ENCODE results near the gene FCER1G.

FCER1G gene

GRCh38 chr1:161197560-161198193 is 17.4 kb upstream of the FCER1G start:
- no peak for TF ChIP-seq CTCF (IDR thresholded peaks at IDR 0.05)

DNA sequence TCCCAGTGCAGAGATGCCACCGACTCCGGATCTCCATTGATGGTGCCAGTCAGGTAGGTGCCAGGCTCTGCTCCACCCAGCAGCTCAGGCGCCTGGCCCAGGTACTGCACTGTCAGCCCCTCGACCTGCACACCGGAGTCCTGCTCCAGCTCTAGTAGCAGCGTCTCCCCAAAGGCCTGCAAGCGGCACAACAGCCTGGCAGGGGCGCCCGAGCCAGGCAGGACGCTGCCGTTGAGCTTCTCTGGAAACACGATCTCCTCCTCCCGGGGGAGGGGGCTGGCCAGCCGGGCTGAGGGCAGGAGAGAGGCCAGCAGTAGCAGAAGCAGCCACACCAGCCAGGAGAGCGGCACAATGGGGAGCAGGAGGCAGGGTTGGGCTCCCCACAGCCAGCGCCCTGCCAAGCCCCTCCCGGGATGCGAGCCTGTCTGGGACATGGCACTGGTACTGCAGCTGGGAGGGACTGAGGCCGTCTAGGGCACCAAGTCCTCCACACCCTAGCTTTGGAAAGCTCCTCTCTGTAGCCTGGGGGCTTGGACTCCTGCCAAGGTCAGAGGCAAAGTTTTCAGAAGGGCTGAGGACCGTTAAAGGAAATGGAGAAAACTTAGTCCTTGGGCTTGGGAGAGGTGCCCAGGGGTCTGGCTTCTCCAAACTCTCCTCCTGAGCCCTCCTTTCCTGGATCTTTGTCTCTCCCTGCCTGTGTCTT is 16.8 kb upstream of the FCER1G start:
- no peak for TF ChIP-seq CTCF (IDR thresholded peaks at IDR 0.05)

- TF ChIP-seq CTCF (IDR thresholded peaks at IDR 0.05), result no peak
These were observed 16.1 kb upstream of the FCER1G start, which contains the start of gene ADAMTS4 for GRCh38 chr1:161198897-161199431. TSS of gene ADAMTS4 (minus strand) at chr1:161199054. CDS start at chr1:161198627, 427 bp downstream.

DNA sequence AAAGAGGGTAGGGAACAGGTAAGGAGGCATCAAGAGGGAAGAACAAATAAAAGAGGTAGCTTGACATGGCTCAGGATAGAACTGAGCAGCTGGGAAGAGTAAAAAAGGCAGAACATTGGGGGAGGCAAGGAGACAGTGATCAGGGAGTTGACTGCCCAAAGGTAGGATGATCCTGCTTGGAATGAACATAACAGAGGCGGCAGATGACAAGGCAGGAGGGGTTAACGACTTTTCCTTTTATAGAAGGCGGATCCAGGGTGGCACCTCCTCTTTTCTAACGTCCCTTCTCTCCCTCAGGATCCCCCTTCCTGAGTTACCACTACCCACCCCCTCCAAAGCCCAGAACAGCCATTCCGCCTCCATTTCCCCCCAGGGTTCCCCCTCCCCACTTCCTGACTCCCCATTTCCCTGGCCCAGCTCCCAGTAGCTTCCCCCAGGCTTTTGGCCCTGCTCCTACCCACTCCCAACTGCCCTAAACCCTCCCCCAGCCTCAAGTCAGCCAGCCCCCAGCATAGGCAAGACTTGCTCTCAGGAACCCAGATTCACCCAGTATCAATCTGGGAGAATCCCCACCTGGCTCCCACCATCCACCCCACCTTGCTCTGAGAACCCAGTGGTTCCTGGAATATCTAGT is 15.5 kb upstream of the FCER1G start:
- no peak for TF ChIP-seq CTCF (IDR thresholded peaks at IDR 0.05)

DNA sequence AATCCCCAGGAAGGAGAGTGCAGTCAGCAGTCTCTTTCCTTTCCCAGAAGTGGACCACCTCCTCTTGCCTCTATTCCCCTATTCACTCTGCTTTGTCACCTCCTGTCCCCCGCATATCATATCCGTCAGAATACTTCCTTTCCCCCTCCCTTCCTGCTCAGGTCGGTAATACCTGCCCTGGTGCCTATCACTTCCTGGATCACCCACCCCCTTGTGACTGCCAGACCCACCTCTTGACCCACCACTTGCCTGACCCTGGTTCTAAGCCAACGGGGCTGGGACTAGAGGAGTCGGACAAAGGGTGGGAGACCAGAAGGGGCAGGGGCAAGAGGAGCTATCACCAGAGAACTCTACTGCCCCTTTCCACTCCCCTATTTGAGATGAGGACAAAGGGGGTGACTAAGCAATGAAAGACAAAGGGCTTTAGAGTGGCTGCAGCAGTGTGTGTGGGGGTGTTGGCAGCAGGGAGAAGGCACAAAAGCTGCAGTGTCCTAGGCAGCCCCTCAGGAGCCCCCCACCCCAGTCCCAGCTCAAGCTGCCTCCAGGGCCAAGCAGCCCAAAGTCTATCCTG is 14.6 kb upstream of the FCER1G start:
- no peak for TF ChIP-seq CTCF (IDR thresholded peaks at IDR 0.05)

DNA sequence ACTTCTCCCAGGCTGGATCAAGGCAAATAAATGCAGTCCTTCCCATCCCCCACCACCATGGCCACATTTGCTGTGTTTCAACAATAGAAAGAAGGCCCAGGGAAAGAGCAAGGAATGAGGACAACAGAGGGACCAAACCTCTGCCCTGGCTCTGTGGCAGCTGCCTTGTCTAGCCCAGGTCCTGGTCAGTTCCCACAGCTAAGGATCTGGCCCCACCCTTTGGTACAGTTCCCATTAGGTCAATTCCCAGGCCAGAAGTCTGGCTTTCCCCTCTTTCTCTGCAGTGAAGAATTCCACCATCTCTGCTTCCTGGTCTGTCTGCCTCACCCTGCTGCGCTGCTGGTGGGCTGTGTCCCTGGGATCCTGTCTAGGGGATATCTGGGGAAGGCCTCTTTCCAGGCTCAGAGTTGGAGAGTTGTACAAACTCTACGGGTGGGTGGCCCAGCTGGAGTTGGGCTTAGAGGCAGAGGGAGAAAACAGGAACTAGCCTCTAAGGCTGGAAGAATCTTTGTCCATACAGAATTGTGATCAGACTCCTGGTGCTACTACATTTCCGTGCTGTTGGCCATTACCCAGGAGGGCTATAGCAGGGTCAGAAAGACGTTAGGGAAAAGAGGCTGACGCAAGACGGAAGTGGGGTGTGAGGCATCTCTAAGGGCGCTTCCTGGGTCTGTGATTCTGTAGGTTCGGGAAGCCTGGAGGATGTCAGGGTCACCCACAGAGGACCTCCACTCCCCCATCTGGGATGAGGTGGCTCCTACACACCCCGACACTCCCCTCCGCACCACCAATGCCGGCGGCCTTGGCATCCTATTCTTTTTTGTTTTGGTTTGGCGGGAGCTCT is 13.9 kb upstream of the FCER1G start:
- TF ChIP-seq CTCF (IDR thresholded peaks at IDR 0.05), result no peak
